AG20443 (cell line): ENCODE data around the gene LPIN1.

Source experiments
- DNase-seq: peaks from one replicate; pipeline ENCODE4 v3.0.0; 2012; ENCODE audit warnings: low spot score, mixed read lengths

Gene LPIN1

DNA sequence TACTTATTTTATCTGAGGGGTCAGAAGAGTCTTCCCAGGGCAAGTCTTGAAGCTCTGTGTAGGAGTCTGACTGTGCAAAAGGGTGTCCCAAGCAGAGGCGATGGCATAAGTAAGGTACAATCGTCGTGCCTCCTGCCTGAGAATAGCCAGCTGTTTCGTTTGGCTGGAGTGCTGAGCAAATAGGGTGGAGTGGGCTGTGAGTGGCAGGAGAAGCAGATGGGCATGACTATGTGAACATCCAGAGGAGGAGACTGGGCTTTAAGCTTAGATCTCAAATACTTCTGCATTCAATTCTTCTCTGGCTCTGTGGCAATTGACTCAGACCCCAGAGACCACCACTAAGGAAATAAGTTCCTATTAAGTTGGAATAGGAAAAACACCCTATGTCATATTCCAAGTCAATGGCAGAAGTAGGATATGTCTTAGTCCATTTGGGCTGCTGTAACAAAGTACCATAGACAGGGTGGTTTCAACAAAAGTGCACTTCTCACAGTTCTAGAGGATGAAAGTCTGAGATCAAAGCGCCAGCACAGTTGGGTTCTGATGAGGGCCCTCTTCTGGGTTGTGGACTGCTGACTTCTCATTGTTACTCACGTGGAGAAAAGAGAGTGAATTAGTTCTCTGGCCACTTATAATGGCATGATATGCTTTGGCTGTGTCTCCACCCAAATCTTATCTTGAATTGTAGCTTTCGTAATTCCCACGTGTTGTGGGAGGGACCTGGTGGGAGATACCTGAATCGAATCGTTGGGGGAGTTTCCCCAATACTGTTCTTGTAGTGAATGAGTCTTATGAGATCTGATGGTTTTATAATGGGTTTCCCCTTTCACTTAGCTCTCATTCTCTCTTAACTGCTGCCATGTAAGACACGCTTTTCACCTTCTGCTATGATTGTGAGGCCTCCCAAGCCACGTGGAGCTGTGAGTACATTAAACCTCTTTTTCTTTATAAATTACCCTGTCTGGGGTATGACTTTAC is 120.2 kb downstream of the LPIN1 start:
- DNase-seq = no peak

DNA sequence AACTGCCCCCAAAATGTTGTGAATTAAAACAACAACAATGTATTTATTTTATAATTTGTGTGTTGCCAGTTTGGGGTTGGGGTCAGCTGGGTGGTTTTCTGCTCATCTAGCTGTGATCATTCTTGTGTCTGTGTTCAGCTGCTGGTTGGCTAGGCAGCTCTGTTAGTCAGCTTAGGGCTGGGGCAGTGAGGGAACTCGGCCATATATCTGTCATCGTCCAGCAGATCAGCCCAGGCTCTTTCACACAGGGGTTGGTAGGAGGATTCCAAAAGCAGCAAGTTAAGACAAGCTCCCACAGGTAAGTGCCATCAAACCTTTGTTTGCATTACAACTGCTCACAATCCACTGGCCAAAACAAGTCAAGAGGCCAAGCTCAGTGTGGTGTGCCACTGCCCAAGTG is 121.5 kb downstream of the LPIN1 start:
- no peak for DNase-seq

GRCh38 chr2:11869391-11869991 is 123.1 kb downstream of the LPIN1 start:
- no peak for DNase-seq

GRCh38 chr2:11870064-11870463 is 123.6 kb downstream of the LPIN1 start:
- no peak for DNase-seq

GRCh38 chr2:11870584-11870983 is 124.2 kb downstream of the LPIN1 start:
- DNase-seq = no peak

- DNase-seq = no peak
Measured at GRCh38 chr2:11871421-11871820, 125.0 kb downstream of the LPIN1 start.

- DNase-seq = no peak
Measured at GRCh38 chr2:11872247-11872947, 126.0 kb downstream of the LPIN1 start.

GRCh38 chr2:11872948-11873269 is 126.5 kb downstream of the LPIN1 start:
- no peak for DNase-seq

- DNase-seq = no peak
Measured at GRCh38 chr2:11873356-11874154, 127.1 kb downstream of the LPIN1 start.

DNA sequence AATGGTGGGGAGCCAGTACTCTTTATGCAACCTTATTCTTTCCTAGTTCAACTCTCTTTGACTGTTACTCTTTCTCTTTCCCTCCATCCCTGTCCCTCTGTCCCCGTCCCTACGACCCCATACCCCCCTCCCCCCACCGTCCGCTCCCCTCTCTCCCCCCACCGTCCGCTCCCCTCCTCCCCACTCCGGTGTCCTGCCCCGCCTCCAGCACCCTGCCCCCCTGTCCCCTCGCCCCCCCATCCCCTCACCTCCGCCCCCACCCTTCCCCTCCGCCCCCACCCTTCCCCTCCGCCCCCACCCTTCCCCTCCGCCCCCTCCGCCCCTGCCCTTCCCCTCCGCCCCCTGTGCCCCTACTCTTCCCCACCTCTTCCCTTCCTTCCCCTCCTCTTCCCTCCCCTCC is 128.4 kb downstream of the LPIN1 start:
- no peak for DNase-seq

DNA sequence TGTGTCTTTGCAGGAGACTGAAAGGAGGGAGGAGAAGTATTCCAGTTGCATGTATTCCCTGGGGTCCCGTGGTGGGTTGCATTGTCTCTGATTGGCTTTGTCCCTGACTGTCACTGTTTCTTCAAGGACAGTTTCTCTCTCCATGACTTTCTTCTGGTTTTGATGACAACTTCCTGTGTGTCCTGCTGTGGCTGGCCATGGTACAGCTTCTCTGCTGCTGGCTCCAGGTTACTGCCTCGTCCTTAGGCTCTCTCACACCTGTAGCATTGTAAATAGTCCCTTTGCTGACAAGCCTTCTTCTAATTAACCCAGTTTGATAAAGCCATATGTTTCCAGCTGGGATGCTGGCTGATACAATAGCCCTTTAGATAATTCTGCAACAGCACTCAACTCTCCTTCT is 129.0 kb downstream of the LPIN1 start:
- DNase-seq = no peak

DNA sequence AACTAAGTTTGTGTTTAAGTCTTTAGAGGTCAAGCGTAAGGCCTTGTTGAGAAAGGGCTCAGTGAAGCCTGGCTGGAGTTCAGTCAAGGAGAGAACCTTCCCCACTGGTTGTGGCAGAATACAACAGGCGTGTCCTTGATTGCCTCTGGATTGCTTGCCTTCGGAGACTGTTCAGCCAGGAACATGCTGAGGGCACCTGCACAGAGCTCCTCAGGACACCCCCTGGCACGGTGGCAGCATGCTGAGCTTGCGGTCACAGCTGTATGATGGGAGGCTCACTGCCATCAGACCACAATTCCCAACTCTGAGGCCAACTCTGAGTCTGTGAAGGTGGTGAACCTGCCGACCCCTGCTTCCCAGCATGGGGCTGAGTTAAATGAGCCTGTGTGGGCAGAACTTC is 130.0 kb downstream of the LPIN1 start:
- no peak for DNase-seq

DNA sequence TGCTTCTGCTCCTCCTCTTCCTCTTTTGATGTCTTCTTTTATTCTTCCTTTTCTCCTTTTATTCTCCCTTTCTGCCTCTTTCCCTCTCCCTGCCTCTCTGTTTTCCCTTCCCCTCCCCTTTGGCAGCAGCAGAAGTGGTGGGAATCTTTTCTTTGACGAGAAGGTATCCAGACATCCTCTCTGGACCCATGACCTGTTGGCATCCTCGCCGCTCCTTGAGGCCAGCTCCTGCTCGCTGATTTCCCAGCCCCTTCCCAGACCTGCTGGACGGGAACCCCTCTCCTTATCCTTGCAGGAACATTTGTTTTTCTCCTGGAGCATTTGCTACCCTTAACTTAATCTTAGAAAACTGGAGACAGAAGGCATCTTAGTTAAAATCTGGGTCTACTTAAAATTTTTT is 130.5 kb downstream of the LPIN1 start:
- no peak for DNase-seq
